Stimulated activated CD4-positive, alpha-beta T cell treated with anti-CD3 and anti-CD28 coated beads, TNF-alpha, amount 100 ng/mL, for 48 hours (primary cell): Measurements from ENCODE around the gene KYAT1.

Experiments
- DNase-seq, 3 donors: peaks; one replicate each; pipeline ENCODE4 v3.0.0-alpha.2; 2020; ENCODE audit warnings: low read depth in 3 of 3

KYAT1 gene

GRCh38 chr9:128840524-128840923 lies 41.2 kb downstream of the KYAT1 start:
- no peak for DNase-seq

- DNase-seq: no peak
Measured at GRCh38 chr9:128838338-128838737, 43.4 kb downstream of the KYAT1 start.

DNA sequence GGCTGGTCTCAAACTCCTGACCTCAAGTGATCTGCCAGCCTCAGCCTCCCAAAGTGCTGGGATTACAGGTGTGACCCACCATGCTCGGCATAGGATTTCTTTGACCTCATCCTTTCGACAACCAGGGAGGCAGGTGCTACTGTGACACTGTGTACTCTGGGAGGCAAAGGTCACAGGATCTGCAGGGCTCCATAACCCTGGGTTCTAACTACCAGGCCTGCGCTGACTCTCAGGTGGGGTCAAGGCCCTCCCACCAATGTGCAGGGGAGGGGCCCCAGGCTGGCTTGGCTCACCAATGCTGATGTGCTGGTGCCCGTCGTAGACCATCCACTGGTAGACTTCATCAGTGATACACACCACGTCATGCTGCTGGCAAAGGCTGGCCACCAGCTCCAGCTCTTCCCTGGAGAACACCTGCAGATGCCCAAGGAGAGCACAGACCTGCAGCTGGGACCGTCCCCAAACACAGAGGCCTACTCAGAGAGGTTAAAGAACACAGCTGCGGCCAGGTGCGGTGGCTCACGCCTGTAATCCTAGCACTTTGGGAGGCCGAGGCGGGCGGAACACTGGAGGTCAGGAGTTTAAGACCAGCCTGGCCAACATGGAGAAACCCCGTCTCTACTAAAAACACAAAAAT lies 45.1 kb downstream of the KYAT1 start:
- DNase-seq: no peak

DNA sequence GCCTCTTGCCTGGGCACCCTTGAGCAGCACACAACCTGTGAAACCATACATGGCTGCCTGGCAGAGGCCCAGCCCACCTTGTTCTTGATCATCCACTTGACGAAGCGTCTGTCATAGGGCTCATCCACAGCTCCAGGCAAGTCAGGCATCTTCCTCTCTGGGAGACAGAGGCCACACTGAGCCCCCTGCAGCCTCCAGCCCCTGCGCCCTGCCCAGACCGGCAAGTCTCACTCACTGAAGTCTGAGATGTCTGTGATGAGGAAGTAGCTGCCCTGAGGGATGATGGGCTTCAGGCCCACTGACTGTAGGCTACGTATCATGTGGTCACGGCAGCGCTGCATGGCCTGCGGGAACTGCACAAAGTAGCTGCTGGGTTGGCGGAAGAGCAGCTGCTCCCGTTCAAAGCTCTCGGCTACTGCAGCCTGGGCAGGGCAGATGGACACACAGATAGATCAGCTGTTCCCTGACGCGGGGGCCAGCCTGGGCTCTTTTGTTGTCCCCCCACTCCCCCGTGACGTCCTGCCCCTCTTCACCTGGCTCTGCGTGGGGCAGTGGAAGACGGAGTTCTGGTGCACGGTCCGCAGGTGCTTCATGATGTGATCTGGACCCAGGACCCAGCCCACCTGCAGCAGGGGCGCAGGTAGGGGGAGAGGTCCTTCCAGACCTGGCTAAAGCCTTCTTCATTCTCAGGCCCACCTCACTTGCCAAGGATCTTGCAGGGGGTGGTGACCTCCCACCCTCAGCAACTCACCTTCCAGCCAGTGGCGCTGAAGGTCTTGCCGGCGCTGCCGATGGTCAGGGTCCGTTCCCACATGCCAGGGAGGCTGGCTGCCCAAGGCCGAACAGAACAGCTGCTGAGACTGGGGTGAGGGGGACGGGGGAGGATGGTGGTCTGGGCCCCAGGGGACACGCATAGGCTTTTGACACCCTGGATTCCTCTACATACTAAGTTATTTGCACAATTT lies 46.2 kb downstream of the KYAT1 start:
- DNase-seq: no peak

GRCh38 chr9:128833696-128834095 lies 48.1 kb downstream of the KYAT1 start:
- no peak for DNase-seq

DNA sequence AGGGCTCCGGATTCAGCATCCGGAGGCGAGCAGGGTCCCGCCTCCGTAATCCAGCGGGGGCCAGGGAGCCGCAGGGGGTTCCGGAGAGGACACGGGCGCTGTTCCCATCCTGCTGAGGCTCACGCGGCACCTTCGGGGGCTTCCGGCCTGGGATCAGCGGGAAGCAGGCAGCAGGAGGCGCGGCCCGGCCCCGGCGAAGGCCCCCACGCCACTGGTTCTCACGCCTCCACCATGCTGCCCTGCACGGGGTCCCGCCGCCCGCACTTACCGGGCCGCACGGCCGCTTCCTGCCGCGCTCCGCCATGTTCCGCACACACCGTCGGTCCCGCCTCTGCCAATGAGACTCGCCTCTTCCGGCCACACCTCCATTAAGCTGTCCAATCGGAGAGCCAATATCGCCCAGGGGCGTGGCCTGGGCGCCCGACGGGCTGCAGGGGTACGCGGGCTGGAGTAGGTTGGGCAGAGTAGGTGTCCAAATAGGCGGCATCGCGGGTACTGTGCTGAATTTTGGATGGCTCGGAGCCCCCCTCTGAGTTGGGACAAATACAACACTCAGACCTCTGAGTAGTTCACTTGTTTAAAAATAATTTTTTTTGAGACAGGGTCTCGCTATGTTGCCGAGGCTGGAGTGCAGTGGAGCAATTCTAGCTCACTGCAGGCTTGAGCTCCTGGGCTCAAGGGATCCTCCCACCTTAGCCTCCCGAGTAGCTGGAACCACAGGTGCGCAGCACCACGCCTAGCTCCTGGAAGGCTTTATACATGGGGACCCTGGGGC lies 52.1 kb downstream of the KYAT1 start, which contains the start of gene SPOUT1:
Gene SPOUT1, minus strand, starts transcription at position 318 of the 775 bp plus-strand sequence. Its CDS starts 14 bp downstream, at position 304.
- DNase-seq: peak; percentile 87 to 91 (median 87)

DNA sequence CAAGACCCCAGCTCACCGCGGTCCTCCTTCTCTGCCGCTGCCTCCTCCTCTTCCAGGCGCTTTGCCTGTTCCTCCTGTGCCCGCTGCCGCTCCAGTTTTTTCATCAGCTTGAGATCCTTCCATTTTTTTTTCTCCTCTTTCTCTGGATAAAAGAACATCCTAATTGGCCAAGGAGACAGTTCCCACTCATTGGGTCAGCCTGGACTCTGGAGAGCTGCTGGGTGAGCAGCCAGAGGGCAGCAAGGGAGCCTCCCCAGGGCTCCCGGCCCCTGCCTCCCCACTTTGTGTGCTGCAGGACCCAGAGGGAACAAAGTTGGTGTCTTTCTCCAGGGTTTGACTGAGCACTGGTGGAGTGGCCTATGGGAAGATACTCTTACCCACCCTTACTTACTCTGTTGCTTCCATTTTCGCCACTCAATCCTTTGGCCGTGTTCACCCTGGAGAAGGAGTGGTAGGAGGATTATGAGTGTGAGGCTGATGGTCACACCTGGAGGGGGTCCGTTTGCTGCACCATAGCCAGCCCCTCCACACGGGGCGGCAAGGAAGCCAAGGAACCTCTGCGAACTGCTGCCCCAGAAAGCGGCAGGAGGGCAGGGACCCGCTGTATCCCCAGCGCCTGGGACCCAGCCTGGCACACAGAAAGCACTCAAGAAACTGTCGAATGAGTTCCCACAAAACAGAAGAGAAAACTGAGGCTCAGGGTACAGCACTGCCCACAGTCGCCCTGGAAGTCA lies 52.9 kb downstream of the KYAT1 start:
- no peak for DNase-seq

DNA sequence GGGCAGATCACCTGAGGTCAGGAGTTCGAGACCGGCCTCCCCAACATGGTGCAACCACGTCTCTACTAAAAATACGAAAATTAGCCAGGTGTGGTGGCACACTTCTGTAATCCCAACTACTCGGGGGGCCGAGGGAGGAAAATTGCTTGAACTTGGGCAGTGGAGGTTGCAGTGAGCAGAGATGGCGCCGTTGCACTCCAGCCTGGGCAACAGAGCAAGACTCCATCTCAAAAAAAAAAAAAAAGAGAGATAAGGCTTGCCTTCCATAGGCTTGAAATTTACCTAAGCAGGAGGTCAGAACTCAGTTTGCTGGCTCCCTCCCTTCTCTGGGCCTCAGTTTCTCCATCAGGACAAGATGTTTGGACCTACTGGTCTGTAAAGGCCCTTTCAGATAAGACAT lies 53.5 kb downstream of the KYAT1 start:
- DNase-seq: no peak

- no peak for DNase-seq
Measured at GRCh38 chr9:128825923-128826700, 55.6 kb downstream of the KYAT1 start.

- DNase-seq: no peak
Measured at GRCh38 chr9:128824911-128825310, 56.8 kb downstream of the KYAT1 start.

GRCh38 chr9:128823903-128824406 lies 57.8 kb downstream of the KYAT1 start:
- no peak for DNase-seq

DNA sequence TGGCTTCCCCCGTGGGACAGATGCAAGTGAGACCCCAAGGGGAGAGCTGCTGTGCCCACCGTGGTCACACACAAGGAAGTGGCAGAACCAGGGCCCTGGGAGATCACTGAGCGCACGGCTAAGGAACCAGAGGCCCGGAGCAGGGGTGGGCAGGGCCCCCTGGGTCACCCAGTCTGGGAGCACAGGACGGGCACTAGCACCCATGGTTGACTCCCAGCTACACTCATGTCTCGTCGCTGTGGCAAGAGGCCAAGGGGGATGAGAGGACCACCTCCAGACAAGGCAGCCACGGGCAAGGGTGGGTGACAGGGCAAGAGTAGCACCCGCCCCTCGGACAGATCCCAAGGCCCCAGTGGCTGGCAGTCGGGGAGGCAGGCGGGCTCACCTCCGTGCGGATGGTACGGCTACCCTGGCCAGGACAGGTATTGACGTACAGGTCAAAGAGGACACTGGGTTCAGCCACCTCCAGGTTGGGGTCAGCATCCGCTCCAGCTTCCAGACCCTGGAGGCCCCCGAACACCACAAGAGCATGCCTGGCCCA lies 58.3 kb downstream of the KYAT1 start:
- DNase-seq: no peak

- no peak for DNase-seq
Measured at GRCh38 chr9:128822407-128823042, 59.2 kb downstream of the KYAT1 start.

DNA sequence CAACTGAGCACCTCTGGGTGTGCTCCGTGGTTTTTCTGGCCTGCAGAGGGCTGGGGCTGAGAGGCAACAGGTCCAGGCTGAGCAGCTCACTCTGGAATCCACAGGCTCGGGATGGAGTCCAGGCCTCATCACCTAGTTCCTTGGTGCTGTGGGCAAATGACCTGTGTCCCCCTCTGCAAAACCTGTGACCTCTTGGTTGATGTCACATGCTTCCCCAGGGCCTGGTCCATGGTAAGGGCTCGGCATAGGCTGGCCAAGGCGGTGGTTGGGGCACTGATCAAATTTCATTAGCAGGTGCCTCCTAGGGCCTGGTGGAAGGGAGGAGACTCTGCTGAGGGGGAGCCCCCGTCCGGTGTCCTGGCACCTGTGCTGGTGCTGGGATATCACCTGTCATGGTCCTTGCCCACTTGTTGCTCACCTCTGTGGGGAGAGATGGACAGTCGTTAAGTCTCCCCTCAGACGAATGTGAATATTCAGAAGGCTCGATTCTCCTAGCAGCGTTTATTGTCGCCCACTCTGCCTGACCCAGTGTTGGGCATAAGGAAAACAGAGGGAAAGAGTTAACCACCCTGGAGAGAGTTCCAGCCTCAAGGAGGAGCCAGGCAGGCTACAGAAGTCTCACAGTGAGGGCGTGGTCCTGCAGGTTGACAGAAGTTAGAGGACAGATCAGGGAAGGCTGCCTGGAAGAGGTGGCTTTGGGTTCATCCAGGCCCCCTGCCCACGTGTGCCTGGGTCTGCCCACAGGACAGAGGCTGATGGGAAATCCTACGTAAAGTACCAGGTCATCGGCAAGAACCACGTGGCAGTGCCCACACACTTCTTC lies 60.0 kb downstream of the KYAT1 start:
- DNase-seq: no peak

GRCh38 chr9:128820665-128821583 lies 60.8 kb downstream of the KYAT1 start:
- DNase-seq: no peak

GRCh38 chr9:128819716-128820664 lies 61.8 kb downstream of the KYAT1 start:
- no peak for DNase-seq
